Bronchial epithelial cell (primary cell): ENCODE results near the gene GAS7. TPM values are rescaled to one million over a fixed set of nuclear protein-coding genes. Genes with fewer than 3 reads are reported as not detected.

Experiments
- DNase-seq: peaks from one replicate; pipeline ENCODE4 v3.0.0-alpha.2; 2010; ENCODE audit warnings: low read depth
- FAIRE-seq: peaks from 2 replicates; lab custom pipeline; 2011; peaks lifted over from hg19 to GRCh38; lab: Jason Lieb, UNC
- H3K27me3 ChIP-seq: 2 replicates; pipeline ENCODE4 v1.5.1; 2011; ENCODE audit warnings: low read length; ENCODE audit not compliant: control insufficient read depth, insufficient read depth
- H3K36me3 ChIP-seq: 2 replicates; pipeline ENCODE4 v1.5.1; 2011; ENCODE audit warnings: low read length; ENCODE audit not compliant: control insufficient read depth, insufficient read depth
- H3K4me3 ChIP-seq: 2 replicates; pipeline ENCODE4 v1.5.1; 2011; ENCODE audit warnings: mild to moderate bottlenecking, low read depth, low read length, control low read depth
- total RNA-seq: library from RNA; depleted of rRNA; stranded (reverse); fragments of >200 nt; gene quantifications from 2 replicates; pipeline ENCODE4 v1.2.1, GENCODE V29; 2014
- TF ChIP-seq, protein P1 (sequence below): IDR thresholded peaks from 2 replicates; pipeline ENCODE4 v1.5.1; 2011; ENCODE audit warnings: mild to moderate bottlenecking, moderate library complexity, low read length, control low read depth, inconsistent platforms; ENCODE audit not compliant: insufficient read depth, severe bottlenecking

GAS7 gene
- total RNA-seq, 1 donor from 2014 or later = 1.1 TPM

DNA sequence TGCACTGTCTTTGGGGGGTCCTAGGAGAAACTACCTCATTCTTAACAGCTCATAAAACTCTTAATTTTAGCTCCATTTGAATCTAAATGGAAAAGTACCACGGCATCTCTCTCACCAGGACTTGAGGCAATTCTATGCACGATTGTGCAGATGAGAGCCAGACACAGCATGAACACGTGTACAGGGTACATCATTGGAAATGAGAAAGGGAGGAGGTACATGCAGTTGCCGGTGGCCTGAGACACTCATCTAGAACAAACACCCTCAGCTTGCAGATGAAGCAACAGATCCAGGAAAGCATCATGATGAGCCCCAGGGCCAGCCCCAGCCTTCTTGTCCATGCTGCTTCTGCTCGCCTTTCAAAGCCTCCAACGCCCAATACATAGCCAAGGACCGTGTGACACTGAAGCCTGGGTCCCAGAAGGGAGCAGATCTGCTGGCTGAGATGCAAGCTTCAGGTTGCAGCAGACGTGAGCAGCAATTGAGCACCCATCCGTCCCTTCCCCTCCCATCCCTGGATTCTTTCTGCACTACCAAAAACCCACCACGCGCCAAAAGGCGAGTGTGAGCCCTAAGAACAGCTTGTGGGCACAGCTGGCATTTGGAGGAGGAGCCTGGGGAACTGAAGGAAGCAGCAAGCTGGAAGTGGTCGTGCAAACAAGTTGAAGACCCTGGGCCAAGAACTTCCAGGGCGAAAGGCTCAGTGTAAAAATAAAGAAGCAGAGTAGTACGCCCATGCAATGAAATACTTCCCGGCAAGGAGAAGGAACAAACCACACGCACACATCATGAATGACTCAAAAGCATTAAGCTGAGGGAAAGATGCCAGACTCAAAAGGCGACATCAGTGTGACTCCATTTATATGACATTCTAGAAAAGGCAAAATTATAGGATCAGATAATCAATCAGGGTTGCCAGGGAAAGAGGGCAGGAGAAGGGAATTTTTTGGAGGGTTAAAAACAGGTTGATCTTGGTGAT, 286.0 kb downstream of the GAS7 start:
- TF ChIP-seq, protein P1, sequence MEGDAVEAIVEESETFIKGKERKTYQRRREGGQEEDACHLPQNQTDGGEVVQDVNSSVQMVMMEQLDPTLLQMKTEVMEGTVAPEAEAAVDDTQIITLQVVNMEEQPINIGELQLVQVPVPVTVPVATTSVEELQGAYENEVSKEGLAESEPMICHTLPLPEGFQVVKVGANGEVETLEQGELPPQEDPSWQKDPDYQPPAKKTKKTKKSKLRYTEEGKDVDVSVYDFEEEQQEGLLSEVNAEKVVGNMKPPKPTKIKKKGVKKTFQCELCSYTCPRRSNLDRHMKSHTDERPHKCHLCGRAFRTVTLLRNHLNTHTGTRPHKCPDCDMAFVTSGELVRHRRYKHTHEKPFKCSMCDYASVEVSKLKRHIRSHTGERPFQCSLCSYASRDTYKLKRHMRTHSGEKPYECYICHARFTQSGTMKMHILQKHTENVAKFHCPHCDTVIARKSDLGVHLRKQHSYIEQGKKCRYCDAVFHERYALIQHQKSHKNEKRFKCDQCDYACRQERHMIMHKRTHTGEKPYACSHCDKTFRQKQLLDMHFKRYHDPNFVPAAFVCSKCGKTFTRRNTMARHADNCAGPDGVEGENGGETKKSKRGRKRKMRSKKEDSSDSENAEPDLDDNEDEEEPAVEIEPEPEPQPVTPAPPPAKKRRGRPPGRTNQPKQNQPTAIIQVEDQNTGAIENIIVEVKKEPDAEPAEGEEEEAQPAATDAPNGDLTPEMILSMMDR = no peak
- FAIRE-seq (no peak), DNase-seq (no peak)
- Histone ChIP-seq H3K27me3 (no peaks in the 10 kb centered on the region), H3K4me3 (no peak overlapping the region), H3K36me3 (no peaks in the 10 kb centered on the region)

DNA sequence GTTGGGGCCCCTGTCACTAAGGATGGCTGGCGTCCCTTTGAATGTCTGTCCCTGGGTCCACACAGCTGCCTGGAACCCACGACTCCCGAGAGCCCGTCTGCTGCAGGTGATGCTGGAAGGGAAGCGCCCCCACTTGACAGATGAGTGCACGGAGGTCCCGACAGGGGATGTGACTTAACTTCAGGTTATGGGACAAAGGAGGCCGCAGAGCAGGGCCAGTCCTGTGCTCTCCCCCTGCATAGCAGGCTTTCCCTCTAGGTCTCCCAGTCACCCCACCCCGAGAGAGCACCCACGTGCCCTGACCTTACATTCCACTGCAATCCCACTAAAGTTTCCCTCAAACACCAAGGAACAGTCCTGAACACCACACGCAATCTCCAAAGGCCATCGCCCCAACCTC, 287.3 kb downstream of the GAS7 start:
- DNase-seq (no peak), FAIRE-seq (no peak)
- Histone ChIP-seq H3K27me3 (no peaks in the 10 kb centered on the region), H3K4me3 (no peak overlapping the region), H3K36me3 (no peaks in the 10 kb centered on the region)
- TF ChIP-seq, protein P1 = no peak

DNA sequence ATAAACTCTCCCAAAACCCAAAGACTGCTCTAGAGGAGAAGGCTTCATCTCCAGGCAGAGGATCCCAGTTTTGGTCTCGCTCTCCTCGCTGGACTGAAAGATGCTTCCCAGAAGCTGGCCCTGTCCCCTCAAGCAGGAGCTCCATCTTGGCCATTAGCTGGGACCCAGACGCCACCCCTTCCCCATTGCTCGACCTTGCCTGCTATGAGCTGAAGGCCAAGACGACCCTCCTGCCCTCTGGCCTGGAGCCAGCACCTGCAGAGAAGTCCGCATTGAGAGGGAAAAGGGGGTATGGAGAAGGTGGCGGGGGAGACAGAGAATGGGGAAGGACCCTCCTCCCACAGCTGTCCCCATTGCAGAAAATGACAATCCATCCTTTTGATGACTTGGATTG, 289.8 kb downstream of the GAS7 start:
- no peak for DNase-seq
- no peak for FAIRE-seq
- Histone ChIP-seq H3K4me3 (no peak overlapping the region), H3K36me3 (no peaks in the 10 kb centered on the region), H3K27me3 (no peaks in the 10 kb centered on the region)
- TF ChIP-seq, protein P1 = no peak

DNA sequence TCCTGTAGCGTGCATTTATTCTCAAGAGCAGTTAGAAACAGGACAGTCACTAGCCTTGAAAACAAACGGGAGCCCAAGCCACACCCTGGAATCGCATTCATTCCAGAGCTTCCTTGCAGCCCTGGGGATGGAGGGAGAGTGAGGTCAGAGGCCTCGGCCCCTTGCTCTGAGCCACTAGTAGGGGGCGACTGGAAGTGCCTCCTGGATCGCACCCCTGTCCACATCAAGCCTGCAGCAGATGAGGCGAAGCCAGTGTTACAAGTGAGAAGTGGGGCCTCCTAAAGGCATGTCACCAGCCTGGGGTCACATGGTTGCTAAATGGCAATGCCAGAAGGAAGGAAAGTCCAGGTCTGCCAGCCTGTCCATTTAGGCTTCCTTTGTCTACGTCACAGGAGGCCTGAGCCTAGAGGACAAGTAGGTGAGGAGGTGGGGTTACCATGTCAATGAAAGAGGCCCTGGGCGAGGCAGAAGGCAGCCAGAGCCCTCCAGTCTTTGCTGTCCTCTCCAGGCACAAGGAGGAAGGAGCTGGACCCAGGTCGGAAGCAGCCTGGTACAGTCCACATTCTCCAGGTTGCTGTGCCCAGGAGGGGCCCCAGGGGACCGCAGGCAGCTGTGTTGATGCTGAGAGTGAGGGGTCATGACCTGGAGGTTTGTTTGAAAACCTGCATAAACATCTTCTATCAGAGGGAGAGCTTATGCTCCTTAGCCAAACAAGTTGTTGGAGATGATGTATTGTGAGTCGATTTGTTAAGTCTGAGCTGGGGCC, 290.3 kb downstream of the GAS7 start:
- Histone ChIP-seq H3K36me3 (no peaks in the 10 kb centered on the region), H3K27me3 (no peaks in the 10 kb centered on the region), H3K4me3 (no peak overlapping the region)
- DNase-seq (no peak), FAIRE-seq (no peak)
- TF ChIP-seq, protein P1 = no peak

DNA sequence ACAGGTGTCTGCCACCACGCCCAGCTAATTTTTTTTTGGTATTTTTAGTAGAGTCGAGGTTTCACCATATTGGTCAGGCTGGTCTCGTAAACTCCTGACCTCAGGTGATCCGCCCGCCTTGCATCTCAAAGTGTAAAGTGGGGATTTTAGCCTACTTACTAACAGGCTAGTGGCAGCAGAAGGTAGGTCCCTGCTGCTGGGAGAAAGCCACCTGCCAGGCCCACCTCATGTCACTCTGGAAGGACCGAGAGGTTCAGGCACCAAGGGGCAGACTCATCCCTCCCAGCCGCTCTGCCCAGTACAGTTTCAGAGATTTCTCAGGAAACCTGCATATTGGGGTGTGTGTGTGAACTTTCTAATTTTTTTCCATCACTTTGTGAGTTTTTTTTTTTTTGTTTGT, 291.3 kb downstream of the GAS7 start:
- TF ChIP-seq, protein P1 = no peak
- DNase-seq (no peak), FAIRE-seq (no peak)

More for the DNA sequence above, 291.3 kb downstream of the GAS7 start:
- no peak overlapping the region for H3K4me3 ChIP-seq
- H3K36me3 ChIP-seq = no peaks in the 10 kb centered on the region
- H3K27me3 ChIP-seq = no peaks in the 10 kb centered on the region
